ENCODE data around the gene TRAIP. TPM values are rescaled to one million over a fixed set of nuclear protein-coding genes. Genes with fewer than 3 reads are reported as not detected.

The TRAIP gene
- total RNA-seq, 1 experiment from 2014 or later, result 5.9 TPM

DNA sequence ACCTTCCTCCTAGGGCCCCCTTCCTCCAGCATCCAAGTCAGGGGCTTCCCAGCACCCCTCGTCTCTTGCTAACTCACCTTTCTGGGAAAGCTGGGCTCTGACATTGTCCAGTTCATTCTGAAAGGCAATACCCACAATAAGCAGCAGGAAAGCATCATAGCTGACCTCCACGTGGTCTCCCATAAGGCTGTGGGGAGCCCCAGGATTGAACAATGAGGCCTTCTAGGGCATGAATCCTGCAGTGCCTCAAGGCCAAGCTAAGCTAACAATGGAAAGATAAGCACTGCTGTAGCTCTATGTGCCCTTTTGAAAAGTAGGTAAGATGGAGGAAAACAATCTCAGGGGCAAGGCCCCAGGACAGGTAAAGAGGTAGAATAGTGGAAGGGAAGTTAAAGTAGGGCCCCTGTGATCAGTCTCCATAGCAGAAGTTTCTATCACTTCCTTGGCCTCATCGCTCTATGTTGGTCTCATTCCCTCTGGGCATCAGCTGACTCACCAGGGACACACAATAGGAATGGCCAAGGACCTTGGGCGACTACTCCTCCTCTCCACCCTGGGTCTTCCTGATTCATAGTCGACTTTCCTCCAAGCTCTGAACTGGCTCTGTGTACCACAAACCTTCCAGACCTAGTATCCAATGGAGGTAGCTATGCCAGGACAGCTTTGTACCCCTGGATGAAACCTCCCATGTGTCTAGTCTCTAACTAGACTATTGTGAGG is 11.7 kb downstream of the TRAIP start:
- Histone ChIP-seq H3K4me3 (ENCODE audit: low read length) (no peak overlapping the region), H3K79me2 (ENCODE audit: low read length) (no peaks in the 10 kb centered on the region), H3K27ac (ENCODE audit: low read length) (no peak overlapping the region), H3K4me2 (ENCODE audit: low read depth, low read length, poor library complexity, severe bottlenecking) (no peak overlapping the region), H3K27me3 (ENCODE audit: low read length) (no peaks in the 10 kb centered on the region), H4K20me1 (ENCODE audit: insufficient read depth, low read depth, low read length) (no peaks in the 10 kb centered on the region), H3K9ac (ENCODE audit: low read length) (no peak overlapping the region), H3K36me3 (ENCODE audit: insufficient read depth, low read length) (peaks cover 4% of the 10 kb centered on the region; the same call in 1 of the 2 replicates), H2AFZ (ENCODE audit: low read length) (no peak overlapping the region), H3K9me2 (replicated peaks; ENCODE audit: insufficient read depth, low read length) (no peaks in the 10 kb centered on the region), H3K4me1 (ENCODE audit: low read length) (peaks cover 8% of the 10 kb centered on the region), H3K9me3 (ENCODE audit: low read length) (no peaks in the 10 kb centered on the region)
- DNase-seq, result no peak

DNA sequence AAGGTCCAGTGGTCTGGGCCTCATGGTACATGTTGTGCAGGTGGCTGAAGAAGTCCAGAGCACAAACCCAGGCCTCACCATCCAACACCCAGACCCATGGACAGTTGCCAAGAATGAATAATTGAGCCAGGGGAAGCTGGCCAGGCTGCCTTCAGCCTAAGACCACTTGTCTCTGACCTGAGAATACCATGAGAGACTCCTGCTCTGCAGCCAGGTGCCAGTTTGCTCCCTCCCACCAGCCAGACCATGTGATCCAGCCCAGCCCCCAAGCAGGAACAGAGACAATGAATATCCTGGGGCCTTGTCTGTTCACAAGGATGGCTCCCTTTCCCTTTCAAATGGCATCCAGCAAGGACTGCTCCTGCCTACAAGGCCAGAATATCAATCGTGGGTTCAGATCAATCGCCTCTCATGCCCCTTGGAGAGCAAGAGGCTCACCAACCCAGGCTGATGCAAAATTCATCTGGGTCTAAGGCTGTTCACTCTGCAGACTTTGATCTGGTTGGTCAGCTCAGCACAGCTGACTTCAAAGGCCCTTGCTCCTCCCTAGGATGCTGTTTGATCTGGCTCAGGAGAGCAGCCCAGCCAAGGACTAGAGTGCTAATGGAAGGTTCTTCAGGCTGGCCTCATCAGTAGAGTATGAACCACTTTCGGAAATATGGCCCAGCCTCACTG is 13.4 kb downstream of the TRAIP start:
- H2AFZ ChIP-seq (ENCODE audit: low read length), result no peak overlapping the region
- H3K79me2 ChIP-seq (ENCODE audit: low read length), result no peaks in the 10 kb centered on the region
- H3K9ac ChIP-seq (ENCODE audit: low read length), result no peak overlapping the region
- H3K27ac ChIP-seq (ENCODE audit: low read length), result no peak overlapping the region
- H3K27me3 ChIP-seq (ENCODE audit: low read length), result no peaks in the 10 kb centered on the region
- H3K4me1 ChIP-seq (ENCODE audit: low read length), result peaks cover 8% of the 10 kb centered on the region
- H3K9me2 ChIP-seq (replicated peaks; ENCODE audit: insufficient read depth, low read length), result no peaks in the 10 kb centered on the region
- no peak overlapping the region for H3K4me2 ChIP-seq (ENCODE audit: low read depth, low read length, poor library complexity, severe bottlenecking)
- no peaks in the 10 kb centered on the region for H3K9me3 ChIP-seq (ENCODE audit: low read length)
- no peaks in the 10 kb centered on the region for H4K20me1 ChIP-seq (ENCODE audit: insufficient read depth, low read depth, low read length)
- H3K4me3 ChIP-seq (ENCODE audit: low read length), result no peak overlapping the region
- peaks cover 8% of the 10 kb centered on the region; the same call in 1 of the 2 replicates for H3K36me3 ChIP-seq (ENCODE audit: insufficient read depth, low read length)
- no peak for DNase-seq

DNA sequence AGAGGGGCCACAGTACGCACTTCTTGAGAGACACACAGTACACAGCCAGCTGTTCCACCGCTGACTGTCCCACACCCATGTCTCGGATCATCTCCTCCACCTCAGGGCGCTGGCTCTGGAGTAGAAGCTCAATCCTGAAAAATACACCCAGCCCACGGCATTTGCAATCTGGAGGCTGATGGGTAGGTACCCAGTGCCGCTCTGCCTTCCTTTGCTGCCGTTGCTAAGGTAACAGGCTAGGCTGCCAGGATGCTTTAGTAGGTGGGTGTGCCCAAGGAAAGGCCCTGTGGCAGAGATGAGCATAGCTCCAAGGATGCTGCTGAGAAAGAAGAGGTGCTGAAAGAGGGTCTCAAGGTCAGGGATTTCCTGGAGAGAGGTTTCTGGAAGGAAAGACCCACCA is 14.6 kb downstream of the TRAIP start:
- no peak overlapping the region for H2AFZ ChIP-seq (ENCODE audit: low read length)
- peaks cover 10% of the 10 kb centered on the region; the same call in 1 of the 2 replicates for H3K36me3 ChIP-seq (ENCODE audit: insufficient read depth, low read length)
- peaks cover 8% of the 10 kb centered on the region for H3K4me1 ChIP-seq (ENCODE audit: low read length)
- no peaks in the 10 kb centered on the region for H3K9me3 ChIP-seq (ENCODE audit: low read length)
- no peaks in the 10 kb centered on the region for H3K9me2 ChIP-seq (replicated peaks; ENCODE audit: insufficient read depth, low read length)
- H4K20me1 ChIP-seq (ENCODE audit: insufficient read depth, low read depth, low read length), result no peaks in the 10 kb centered on the region
- no peak overlapping the region for H3K4me3 ChIP-seq (ENCODE audit: low read length)
- DNase-seq, result no peak
- H3K4me2 ChIP-seq (ENCODE audit: low read depth, low read length, poor library complexity, severe bottlenecking), result no peak overlapping the region
- no peak overlapping the region for H3K27ac ChIP-seq (ENCODE audit: low read length)
- no peaks in the 10 kb centered on the region for H3K79me2 ChIP-seq (ENCODE audit: low read length)
- H3K27me3 ChIP-seq (ENCODE audit: low read length), result no peaks in the 10 kb centered on the region
- H3K9ac ChIP-seq (ENCODE audit: low read length), result no peak overlapping the region

DNA sequence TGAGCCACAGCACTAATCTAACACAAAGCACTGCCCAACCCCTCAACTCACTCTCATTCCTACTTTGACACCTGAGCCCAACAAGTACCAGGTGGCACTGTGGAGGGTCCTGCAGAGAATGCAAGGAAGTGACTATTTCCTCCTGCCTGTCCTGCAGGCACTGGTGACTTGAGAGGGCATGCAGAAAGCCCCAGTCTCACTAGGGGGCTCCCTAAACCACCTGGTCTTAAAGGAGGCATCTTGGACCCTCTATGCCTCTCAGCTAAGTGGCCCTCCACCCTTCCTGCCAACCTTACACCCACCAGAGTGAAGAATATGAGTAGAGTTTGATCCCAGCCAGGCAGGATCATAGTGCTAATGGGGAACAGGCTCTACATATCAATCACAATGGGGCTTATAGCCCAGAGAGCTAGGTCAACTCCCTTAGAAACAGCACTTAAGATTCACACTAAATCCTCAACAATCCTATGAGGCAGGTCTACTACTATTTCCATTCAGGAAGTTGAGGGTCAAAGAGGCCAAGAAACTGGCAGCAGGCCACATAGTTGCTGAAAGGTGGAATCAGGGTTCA is 15.2 kb downstream of the TRAIP start:
- Histone ChIP-seq H3K9me2 (replicated peaks; ENCODE audit: insufficient read depth, low read length) (no peaks in the 10 kb centered on the region), H3K4me1 (ENCODE audit: low read length) (peaks cover 8% of the 10 kb centered on the region), H4K20me1 (ENCODE audit: insufficient read depth, low read depth, low read length) (no peaks in the 10 kb centered on the region), H3K27me3 (ENCODE audit: low read length) (no peaks in the 10 kb centered on the region), H3K79me2 (ENCODE audit: low read length) (no peaks in the 10 kb centered on the region), H3K9me3 (ENCODE audit: low read length) (no peaks in the 10 kb centered on the region), H3K4me3 (ENCODE audit: low read length) (no peak overlapping the region), H3K4me2 (ENCODE audit: low read depth, low read length, poor library complexity, severe bottlenecking) (no peak overlapping the region), H3K9ac (ENCODE audit: low read length) (no peak overlapping the region), H2AFZ (ENCODE audit: low read length) (no peak overlapping the region), H3K27ac (ENCODE audit: low read length) (no peak overlapping the region), H3K36me3 (ENCODE audit: insufficient read depth, low read length) (peaks cover 10% of the 10 kb centered on the region; the same call in 1 of the 2 replicates)
- DNase-seq, result peak; percentile 82

DNA sequence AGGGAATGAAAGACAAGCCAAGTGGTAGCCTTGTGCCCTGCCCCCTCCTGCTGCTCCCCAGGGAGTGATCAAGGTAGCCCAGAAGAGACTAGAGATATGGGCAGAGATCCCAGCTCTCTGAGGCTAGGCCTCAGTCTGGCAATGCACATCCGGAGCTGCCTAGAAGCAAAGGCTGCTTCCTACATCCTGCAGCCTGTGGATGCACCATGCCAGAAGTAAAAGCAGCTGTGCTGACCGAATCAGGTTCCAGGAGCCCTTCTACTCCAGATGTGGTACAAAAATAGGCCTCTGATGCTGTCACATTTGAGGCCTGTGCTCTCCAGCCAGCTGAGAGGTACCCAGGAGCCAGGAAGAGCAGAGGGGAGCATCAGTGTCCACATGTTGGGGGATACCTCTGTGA is 16.0 kb downstream of the TRAIP start:
- no peaks in the 10 kb centered on the region for H3K9me2 ChIP-seq (replicated peaks; ENCODE audit: insufficient read depth, low read length)
- no peak overlapping the region for H3K4me3 ChIP-seq (ENCODE audit: low read length)
- no peak overlapping the region for H2AFZ ChIP-seq (ENCODE audit: low read length)
- H3K36me3 ChIP-seq (ENCODE audit: insufficient read depth, low read length), result peaks cover 5% of the 10 kb centered on the region; the same call in 1 of the 2 replicates
- DNase-seq, result no peak
- H3K4me2 ChIP-seq (ENCODE audit: low read depth, low read length, poor library complexity, severe bottlenecking), result no peak overlapping the region
- H3K79me2 ChIP-seq (ENCODE audit: low read length), result no peaks in the 10 kb centered on the region
- no peaks in the 10 kb centered on the region for H3K9me3 ChIP-seq (ENCODE audit: low read length)
- no peak overlapping the region for H3K9ac ChIP-seq (ENCODE audit: low read length)
- no peaks in the 10 kb centered on the region for H3K27me3 ChIP-seq (ENCODE audit: low read length)
- H4K20me1 ChIP-seq (ENCODE audit: insufficient read depth, low read depth, low read length), result no peaks in the 10 kb centered on the region
- peaks cover 8% of the 10 kb centered on the region for H3K4me1 ChIP-seq (ENCODE audit: low read length)
- H3K27ac ChIP-seq (ENCODE audit: low read length), result no peak overlapping the region

DNA sequence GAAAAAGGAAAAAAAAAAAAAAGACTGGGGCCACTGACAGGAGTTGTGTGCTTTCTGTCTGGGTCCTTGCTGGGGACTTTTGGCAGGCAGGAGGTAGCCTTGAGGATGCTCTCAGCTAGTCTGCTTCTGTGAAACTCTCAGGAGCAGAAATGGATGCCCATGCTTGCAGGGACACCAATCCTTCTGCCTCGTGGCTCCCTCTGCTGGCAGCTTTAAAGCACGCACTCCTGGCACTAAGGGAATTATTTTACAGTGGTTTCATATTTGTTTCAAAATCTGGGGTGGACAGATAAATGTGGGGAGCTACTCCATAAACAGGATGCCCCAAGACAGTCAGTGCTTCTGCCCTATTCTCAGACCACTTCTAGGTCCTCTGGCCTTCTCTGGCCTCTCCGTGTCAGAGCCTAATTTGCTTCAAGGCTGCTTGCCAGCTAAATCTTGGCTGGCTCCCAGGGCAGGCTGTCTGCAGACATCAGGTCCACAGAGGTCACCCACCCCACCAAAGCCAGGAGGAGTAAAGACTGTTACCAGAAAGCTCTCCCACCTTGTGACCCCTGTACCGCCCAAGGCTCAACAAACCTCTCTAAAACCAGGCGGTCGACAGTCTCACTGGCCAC is 17.1 kb downstream of the TRAIP start:
- Histone ChIP-seq H3K27ac (ENCODE audit: low read length) (no peak overlapping the region), H3K27me3 (ENCODE audit: low read length) (no peaks in the 10 kb centered on the region), H3K4me2 (ENCODE audit: low read depth, low read length, poor library complexity, severe bottlenecking) (no peak overlapping the region), H3K9me2 (replicated peaks; ENCODE audit: insufficient read depth, low read length) (no peaks in the 10 kb centered on the region), H3K9me3 (ENCODE audit: low read length) (no peaks in the 10 kb centered on the region), H3K36me3 (ENCODE audit: insufficient read depth, low read length) (peaks cover 5% of the 10 kb centered on the region; the same call in 1 of the 2 replicates), H3K79me2 (ENCODE audit: low read length) (no peaks in the 10 kb centered on the region), H3K4me1 (ENCODE audit: low read length) (peaks cover 8% of the 10 kb centered on the region), H2AFZ (ENCODE audit: low read length) (no peak overlapping the region), H4K20me1 (ENCODE audit: insufficient read depth, low read depth, low read length) (no peaks in the 10 kb centered on the region), H3K9ac (ENCODE audit: low read length) (no peak overlapping the region), H3K4me3 (ENCODE audit: low read length) (no peak overlapping the region)
- DNase-seq, result peak; percentile 92

DNA sequence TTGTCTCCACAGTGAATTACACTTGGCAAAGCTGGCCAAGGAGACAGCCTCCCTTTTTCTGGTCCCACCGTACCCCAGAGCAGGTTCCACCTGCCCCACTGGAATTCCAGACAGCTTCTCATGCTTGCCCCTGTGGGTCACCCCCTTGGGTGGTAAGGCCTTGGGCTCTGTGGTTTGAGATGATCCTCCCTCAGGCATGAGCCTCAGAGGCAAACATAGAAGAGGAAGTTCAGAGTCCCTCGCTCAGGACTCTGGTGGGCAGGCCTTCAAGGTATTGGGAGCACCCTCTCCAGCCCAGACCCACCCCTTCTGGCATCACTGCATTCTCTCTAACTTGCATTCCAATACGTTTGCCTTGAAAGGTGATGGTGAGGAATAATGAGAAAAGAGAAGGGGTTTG is 25.0 kb downstream of the TRAIP start:
- Histone ChIP-seq H3K9ac (ENCODE audit: low read length) (no peak overlapping the region), H2AFZ (ENCODE audit: low read length) (no peak overlapping the region), H3K79me2 (ENCODE audit: low read length) (no peaks in the 10 kb centered on the region), H3K27me3 (ENCODE audit: low read length) (no peaks in the 10 kb centered on the region), H3K4me2 (ENCODE audit: low read depth, low read length, poor library complexity, severe bottlenecking) (no peak overlapping the region), H3K4me3 (ENCODE audit: low read length) (no peak overlapping the region), H3K4me1 (ENCODE audit: low read length) (no peaks in the 10 kb centered on the region), H3K9me3 (ENCODE audit: low read length) (no peaks in the 10 kb centered on the region), H3K27ac (ENCODE audit: low read length) (no peak overlapping the region), H3K36me3 (ENCODE audit: insufficient read depth, low read length) (peaks cover 5% of the 10 kb centered on the region; the same call in 1 of the 2 replicates), H4K20me1 (ENCODE audit: insufficient read depth, low read depth, low read length) (no peaks in the 10 kb centered on the region), H3K9me2 (replicated peaks; ENCODE audit: insufficient read depth, low read length) (no peaks in the 10 kb centered on the region)
- DNase-seq, result no peak

DNA sequence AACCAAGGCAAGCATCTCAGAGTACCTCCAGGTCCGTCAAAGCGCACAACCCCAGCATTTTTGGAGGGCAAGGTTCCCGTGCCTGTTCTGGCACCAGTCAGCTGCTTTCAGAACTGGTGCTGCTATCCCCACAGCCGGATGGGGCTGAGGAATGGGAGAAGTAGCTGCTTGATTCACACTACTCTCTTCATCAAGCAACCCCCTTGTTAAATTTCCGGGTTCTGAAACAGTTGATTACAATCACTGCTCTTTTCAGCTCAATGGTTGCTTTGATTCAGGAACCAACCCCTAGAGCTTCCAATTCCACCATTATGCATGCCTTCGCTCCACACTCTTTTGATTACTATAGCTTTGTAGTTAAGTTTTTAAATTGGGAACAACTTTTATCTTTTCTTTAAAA is 30.3 kb downstream of the TRAIP start:
- DNase-seq, result no peak
- H3K79me2 ChIP-seq (ENCODE audit: low read length), result no peaks in the 10 kb centered on the region

More for the DNA sequence above, 30.3 kb downstream of the TRAIP start:
- no peak overlapping the region for H2AFZ ChIP-seq (ENCODE audit: low read length)
- no peaks in the 10 kb centered on the region for H3K9me2 ChIP-seq (replicated peaks; ENCODE audit: insufficient read depth, low read length)
- no peaks in the 10 kb centered on the region for H3K36me3 ChIP-seq (ENCODE audit: insufficient read depth, low read length)
- H3K9ac ChIP-seq (ENCODE audit: low read length), result no peak overlapping the region
- H3K4me2 ChIP-seq (ENCODE audit: low read depth, low read length, poor library complexity, severe bottlenecking), result no peak overlapping the region
- H3K27ac ChIP-seq (ENCODE audit: low read length), result no peak overlapping the region
- no peaks in the 10 kb centered on the region for H4K20me1 ChIP-seq (ENCODE audit: insufficient read depth, low read depth, low read length)
- H3K27me3 ChIP-seq (ENCODE audit: low read length), result no peaks in the 10 kb centered on the region
- H3K4me1 ChIP-seq (ENCODE audit: low read length), result no peaks in the 10 kb centered on the region
- no peaks in the 10 kb centered on the region for H3K9me3 ChIP-seq (ENCODE audit: low read length)
- H3K4me3 ChIP-seq (ENCODE audit: low read length), result no peak overlapping the region

Measured in Karpas-422 (cell line).